GM12891 (cell line): Measurements from ENCODE around the gene RPS25.
"Not testable (repeated sequence)": the region's sequence is repeated elsewhere in the genome, so short reads cannot be mapped to it uniquely, and the experiment has no call there.

Experiments used
- POLR2A ChIP-seq: IDR thresholded peaks from 2 replicates; pipeline ENCODE4 v1.6.1; 2011; ENCODE audit warnings: low read depth, low read length, control low read depth
- POLR2AphosphoS5 ChIP-seq: IDR thresholded peaks from 2 replicates; pipeline ENCODE4 v1.6.1; 2011; ENCODE audit warnings: low read depth, low read length, control low read depth
- SPI1 ChIP-seq: IDR thresholded peaks from 2 replicates; pipeline ENCODE4 v1.6.1; 2011; ENCODE audit warnings: low read depth, low read length, control low read depth
- TAF1 ChIP-seq: IDR thresholded peaks from 2 replicates; pipeline ENCODE4 v1.6.1; 2011; ENCODE audit warnings: low read depth, low read length, control low read depth

DNA sequence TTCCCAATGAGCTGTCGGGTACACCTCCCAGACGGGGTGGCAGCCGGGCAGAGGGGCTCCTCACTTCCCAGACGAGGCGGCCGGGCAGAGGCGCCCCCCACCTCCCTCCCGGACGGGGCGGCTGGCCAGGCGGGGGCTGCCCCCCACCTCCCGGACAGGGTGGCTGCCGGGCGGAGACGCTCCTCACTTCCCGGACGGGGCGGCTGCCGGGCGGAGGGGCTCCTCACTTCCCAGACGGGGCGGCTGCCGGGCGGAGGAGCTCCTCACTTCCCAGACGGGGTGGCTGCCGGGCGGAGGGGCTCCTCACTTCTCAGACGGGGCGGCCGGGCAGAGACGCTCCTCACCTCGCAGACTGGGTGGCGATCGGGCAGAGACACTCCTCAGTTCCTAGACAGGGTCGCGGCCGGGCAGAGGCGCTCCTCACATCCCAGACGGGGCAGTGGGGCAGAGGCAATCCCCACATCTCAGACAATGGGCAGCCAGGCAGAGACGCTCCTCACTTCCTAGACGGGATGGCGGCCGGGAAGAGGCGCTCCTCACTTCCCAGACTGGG, 26.6 kb downstream of the RPS25 start:
- TF ChIP-seq SPI1, POLR2AphosphoS5, POLR2A, TAF1: not testable (repeated sequence)
